Thoracic aorta (tissue), 2 donors: Measurements from ENCODE around the gene PDCD1. TPM values are rescaled to one million over a fixed set of nuclear protein-coding genes. Genes with fewer than 3 reads are reported as not detected.

Source experiments
- ATAC-seq: fragments of 150-250 bp; one replicate; pipeline ENCODE4 v1.8.0; 2017; ENCODE audit warnings: low read depth; ENCODE audit not compliant: insufficient number of reproducible peaks, low FRiP score
- DNase-seq: peaks from one replicate; pipeline ENCODE4 v3.0.0-alpha.2; 2020; ENCODE audit warnings: low spot score
- H3K27ac ChIP-seq, 2 donors: fragments of 200-600 bp; sonication (generic); 1 replicate in 1 of 2; 2 replicates in 1 of 2; pipeline ENCODE4 v1.5.1; 2016; ENCODE audit warnings: mild to moderate bottlenecking in 2 of 2, moderate library complexity in 2 of 2
- H3K27me3 ChIP-seq: fragments of 200-600 bp; sonication (generic); replicated peaks from 2 replicates; pipeline ENCODE4 v1.6.0; 2016; ENCODE audit warnings: mild to moderate bottlenecking; ENCODE audit not compliant: insufficient read depth
- H3K36me3 ChIP-seq: fragments of 200-600 bp; sonication (generic); one replicate; pipeline ENCODE4 v1.5.1; 2016
- H3K4me1 ChIP-seq, 2 donors: fragments of 200-600 bp; sonication (generic); 1 replicate in 1 of 2; 2 replicates in 1 of 2; pipeline versions ENCODE4 v1.5.1 to v1.6.0; 2016; ENCODE audit warnings: low read depth in 2 of 2, mild to moderate bottlenecking in 1 of 2; ENCODE audit not compliant: control insufficient read depth in 1 of 2
- H3K4me3 ChIP-seq: fragments of 200-600 bp; sonication (generic); 2 replicates; pipeline ENCODE4 v1.5.1; 2016; ENCODE audit warnings: mild to moderate bottlenecking
- H3K9me3 ChIP-seq: fragments of 200-600 bp; sonication (generic); 2 replicates; pipeline ENCODE4 v1.5.1; 2016
- total RNA-seq, 2 donors: library from RNA; depleted of rRNA; stranded (reverse); fragments of >200 nt; gene quantifications; one replicate each; pipeline versions ENCODE4 v1.1.0 to v1.2.3, GENCODE V29; 2016
- TF ChIP-seq, protein P1 (sequence below): fragments of 200-600 bp; sonication (generic); IDR thresholded peaks from one replicate; pipeline ENCODE4 v1.5.1; 2019; ENCODE audit warnings: antibody characterized with exemption

The PDCD1 gene
- total RNA-seq, 2 donors from 2014 or later, result 0.68 to 0.92 TPM

DNA sequence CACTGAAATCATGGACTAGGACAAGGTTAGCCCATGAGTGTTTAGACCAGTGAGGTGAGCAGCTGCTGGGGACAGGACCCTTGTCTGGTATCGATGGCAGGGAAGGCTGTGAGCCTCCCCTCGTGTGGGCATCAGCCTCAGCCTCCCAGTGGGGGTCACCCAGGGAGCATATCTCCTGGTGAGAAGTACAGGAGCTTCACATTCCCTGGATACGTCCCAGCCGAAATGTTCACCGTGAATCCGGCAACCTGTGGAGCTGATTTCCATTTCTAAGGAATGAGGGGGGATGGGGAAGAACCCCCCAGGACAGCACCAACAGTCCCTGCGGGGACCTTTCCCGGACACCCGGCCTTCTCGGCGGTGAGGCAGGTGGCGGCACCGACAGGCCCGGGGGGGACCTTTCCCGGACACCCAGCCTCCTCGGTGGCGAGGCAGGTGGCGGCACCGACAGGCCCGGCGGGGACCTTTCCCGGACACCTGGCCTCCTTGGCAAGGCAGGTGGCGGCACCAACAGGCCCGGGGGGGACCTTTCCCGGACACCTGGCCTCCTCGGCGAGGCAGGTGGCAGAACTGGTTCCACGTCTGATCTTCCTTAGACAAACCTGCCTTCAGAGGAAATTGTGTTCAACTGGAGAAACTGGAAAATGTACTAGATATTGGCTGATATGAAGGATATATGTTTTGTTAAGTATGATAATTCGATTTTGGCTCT, 32.0 kb upstream of the PDCD1 start:
- no peak overlapping the region for H3K4me3 ChIP-seq
- DNase-seq (no peak), ATAC-seq (no peak)
- H3K4me1 ChIP-seq, result no peaks in the 10 kb centered on the region
- H3K9me3 ChIP-seq, result no peaks in the 10 kb centered on the region
- no peaks in the 10 kb centered on the region for H3K36me3 ChIP-seq
- TF ChIP-seq, protein P1, sequence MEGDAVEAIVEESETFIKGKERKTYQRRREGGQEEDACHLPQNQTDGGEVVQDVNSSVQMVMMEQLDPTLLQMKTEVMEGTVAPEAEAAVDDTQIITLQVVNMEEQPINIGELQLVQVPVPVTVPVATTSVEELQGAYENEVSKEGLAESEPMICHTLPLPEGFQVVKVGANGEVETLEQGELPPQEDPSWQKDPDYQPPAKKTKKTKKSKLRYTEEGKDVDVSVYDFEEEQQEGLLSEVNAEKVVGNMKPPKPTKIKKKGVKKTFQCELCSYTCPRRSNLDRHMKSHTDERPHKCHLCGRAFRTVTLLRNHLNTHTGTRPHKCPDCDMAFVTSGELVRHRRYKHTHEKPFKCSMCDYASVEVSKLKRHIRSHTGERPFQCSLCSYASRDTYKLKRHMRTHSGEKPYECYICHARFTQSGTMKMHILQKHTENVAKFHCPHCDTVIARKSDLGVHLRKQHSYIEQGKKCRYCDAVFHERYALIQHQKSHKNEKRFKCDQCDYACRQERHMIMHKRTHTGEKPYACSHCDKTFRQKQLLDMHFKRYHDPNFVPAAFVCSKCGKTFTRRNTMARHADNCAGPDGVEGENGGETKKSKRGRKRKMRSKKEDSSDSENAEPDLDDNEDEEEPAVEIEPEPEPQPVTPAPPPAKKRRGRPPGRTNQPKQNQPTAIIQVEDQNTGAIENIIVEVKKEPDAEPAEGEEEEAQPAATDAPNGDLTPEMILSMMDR, result no peak
- H3K27ac ChIP-seq, result no peak overlapping the region
- H3K27me3 ChIP-seq, result no peaks in the 10 kb centered on the region

DNA sequence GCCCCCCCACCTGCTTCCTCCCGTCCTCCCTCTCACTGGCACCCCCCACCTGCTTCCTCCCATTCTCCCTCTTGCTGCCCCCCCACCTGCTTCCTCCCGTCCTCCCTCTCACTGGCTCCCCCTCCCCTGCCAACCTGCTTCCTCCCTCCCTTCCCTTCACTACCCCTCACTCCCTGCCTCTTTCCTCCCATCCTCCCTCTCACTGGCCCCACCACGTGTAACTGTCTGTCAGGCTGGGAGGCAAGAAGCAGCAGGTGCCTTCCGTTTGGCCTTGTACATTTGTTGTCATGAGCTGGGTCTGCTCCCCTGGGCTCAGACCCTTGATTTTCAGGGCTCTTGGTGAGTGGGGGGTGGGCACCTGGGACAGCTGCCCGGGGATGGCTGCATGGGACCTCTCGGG, 29.9 kb upstream of the PDCD1 start:
- Histone ChIP-seq H3K27ac (no peak overlapping the region), H3K9me3 (no peaks in the 10 kb centered on the region)
- TF ChIP-seq, protein P1, result no peak

DNA sequence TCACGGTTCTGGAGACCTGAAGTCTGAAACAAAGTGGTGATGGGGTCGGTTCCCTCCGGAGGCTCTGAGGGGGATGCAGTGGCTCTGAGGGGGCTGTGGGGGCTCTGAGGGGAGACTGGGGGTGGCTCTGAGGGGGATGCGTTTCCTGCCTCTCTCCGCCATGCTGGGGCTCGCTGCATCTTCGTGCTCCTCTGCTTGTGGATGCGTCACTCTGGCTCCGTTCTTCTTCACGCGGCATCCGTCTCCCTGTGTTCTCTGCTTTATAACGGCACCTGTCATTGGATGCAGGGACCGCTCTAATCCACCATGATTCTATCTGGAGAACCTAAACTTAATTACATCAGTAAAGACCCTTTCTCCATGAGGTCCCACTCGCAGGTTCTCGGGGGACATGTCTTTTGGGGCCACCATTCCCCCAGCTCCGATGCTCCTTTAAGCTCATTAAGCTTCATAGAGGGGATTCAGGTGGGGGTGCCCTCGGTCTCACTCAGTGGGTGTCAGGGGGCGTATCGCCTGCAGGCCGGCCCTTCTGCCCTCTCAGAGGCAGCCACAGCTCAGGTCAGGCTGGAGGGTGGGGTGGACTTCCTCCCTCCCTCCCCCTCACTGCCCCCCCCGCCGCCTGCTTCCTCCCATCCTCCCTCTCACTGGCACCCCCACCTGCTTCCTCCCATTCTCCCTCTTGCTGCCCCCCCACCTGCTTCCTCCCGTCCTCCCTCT, 29.3 kb upstream of the PDCD1 start:
- TF ChIP-seq, protein P1, result no peak
- Histone ChIP-seq H3K27ac (no peak overlapping the region), H3K27me3 (no peaks in the 10 kb centered on the region), H3K4me3 (no peak overlapping the region), H3K4me1 (no peaks in the 10 kb centered on the region), H3K9me3 (no peaks in the 10 kb centered on the region), H3K36me3 (no peaks in the 10 kb centered on the region)
- ATAC-seq, result no peak
- no peak for DNase-seq

More for the DNA sequence above, 29.9 kb upstream of the PDCD1 start:
- ATAC-seq (no peak), DNase-seq (no peak)
- Histone ChIP-seq H3K4me3 (no peak overlapping the region), H3K36me3 (no peaks in the 10 kb centered on the region), H3K27me3 (no peaks in the 10 kb centered on the region), H3K4me1 (no peaks in the 10 kb centered on the region)

DNA sequence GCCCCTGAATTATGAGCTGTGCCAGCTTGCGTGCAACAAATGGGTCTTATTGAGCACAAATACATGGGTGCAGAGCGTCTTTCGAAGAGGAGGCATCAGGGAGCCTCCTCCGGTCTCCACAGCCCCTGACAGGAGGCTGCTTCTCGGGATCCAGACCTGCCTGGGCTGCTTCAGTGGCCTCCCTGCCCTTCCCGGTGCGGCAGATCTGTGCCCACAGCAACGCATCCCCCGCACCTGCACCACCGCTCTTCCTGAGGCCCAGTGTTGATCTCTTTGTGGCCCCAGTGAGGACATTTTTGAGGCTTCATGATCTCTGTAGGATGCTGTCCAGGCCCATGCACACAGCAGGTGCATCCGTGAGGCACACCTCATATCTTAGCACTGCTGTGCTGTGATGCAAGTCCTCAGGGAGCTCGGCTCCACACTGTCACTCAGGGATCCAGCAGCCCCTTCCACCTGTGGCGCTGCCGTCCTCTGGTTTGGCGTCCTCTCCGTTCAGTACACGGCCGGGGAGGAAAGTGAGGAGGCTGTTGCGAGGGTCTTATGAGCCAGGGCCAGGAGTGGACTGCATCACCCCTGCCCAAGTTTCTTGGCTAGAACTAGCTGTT, 28.2 kb upstream of the PDCD1 start:
- TF ChIP-seq, protein P1, result no peak
- no peaks in the 10 kb centered on the region for H3K27me3 ChIP-seq
- no peak overlapping the region for H3K27ac ChIP-seq
- H3K4me1 ChIP-seq, result peaks cover 0 to 8% of the 10 kb centered on the region in 2 donors
- no peak overlapping the region for H3K4me3 ChIP-seq
- no peaks in the 10 kb centered on the region for H3K9me3 ChIP-seq
- ATAC-seq, result no peak
- no peak for DNase-seq
- no peaks in the 10 kb centered on the region for H3K36me3 ChIP-seq

DNA sequence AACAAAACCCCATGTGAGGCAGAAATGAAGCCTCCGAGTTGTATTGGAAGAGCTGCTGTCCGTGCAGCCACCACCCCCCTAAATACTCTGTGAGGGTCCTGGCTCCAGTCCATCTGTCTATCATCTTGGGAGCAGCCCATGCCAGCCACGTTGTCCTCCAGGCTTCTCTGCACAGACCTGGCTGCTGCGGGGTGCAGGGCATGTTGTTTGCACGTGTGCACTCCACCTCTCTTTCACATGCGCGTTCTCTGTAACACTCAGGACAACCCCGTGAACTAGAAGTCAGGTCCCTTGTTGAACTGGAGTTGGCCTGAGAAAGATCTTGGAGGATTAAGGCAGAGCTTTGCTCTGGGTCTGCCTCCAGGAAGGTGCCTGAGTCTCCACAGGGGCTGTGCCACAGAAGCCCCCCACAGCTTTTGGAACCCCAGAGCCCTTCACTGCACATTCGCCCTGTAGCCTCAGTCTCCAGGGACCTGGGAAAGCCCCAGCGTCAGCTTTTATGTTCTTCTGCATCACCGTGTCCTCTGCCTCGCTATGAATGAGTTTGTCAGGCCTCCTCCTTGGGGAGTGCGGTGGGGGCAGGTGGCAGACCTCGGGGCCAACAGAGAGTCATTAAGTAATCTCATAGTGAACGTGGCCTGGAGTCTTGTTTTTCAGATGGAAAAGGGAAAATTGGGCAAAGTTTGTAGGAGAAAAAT, 27.4 kb upstream of the PDCD1 start:
- Histone ChIP-seq H3K27ac (no peak overlapping the region), H3K4me3 (no peak overlapping the region), H3K4me1 (peaks cover 0 to 14% of the 10 kb centered on the region in 2 donors), H3K27me3 (no peaks in the 10 kb centered on the region), H3K36me3 (no peaks in the 10 kb centered on the region), H3K9me3 (no peaks in the 10 kb centered on the region)
- ATAC-seq (no peak), DNase-seq (no peak)
- TF ChIP-seq, protein P1, result no peak
